HCT116 (cell line): ENCODE data around the gene SH3D21.

Experiments
- CEBPB ChIP-seq: IDR thresholded peaks from 2 replicates; pipeline ENCODE4 v1.6.1; 2012; ENCODE audit warnings: low read depth
- CTCF ChIP-seq, 3 experiments: fragments of 200-600 bp in 1 of 3; sonication (generic) in 1 of 3; IDR thresholded peaks in 2 of 3; conservative IDR thresholded peaks in 1 of 3; 2 replicates each; pipeline ENCODE4 v1.5.1; 2012 to 2017; ENCODE audit warnings: low read depth in 2 of 3, low read length in 2 of 3, antibody characterized with exemption in 1 of 3, borderline replicate concordance in 1 of 3, control low read depth in 1 of 3, mild to moderate bottlenecking in 1 of 3, mixed read lengths in 1 of 3, mixed run types in 1 of 3, moderate library complexity in 1 of 3; ENCODE audit not compliant: insufficient read depth in 1 of 3
- EGR1 ChIP-seq: IDR thresholded peaks from 2 replicates; pipeline ENCODE4 v1.6.1; 2012; ENCODE audit warnings: low read depth
- EZH2 ChIP-seq: fragments of 200-600 bp; sonication (generic); IDR thresholded peaks from 2 replicates; pipeline ENCODE4 v1.6.1; 2017; ENCODE audit warnings: antibody characterized with exemption, mixed run types
- EZH2phosphoT487 ChIP-seq: fragments of 200-600 bp; IDR thresholded peaks from 2 replicates; pipeline ENCODE4 v1.6.1; 2018; ENCODE audit warnings: antibody characterized with exemption, borderline replicate concordance
- JUND ChIP-seq: IDR thresholded peaks from 2 replicates; pipeline ENCODE4 v1.6.1; 2012
- MAX ChIP-seq: IDR thresholded peaks from 2 replicates; pipeline ENCODE4 v1.6.1; 2012
- POLR2A ChIP-seq: IDR thresholded peaks from 2 replicates; pipeline ENCODE4 v1.7.0; 2011; ENCODE audit warnings: borderline replicate concordance; ENCODE audit not compliant: insufficient read depth, insufficient read length; ENCODE audit errors: extremely low read depth
- REST ChIP-seq: IDR thresholded peaks from 2 replicates; pipeline ENCODE4 v1.6.1; 2012; ENCODE audit warnings: low read depth
- SIN3A ChIP-seq: IDR thresholded peaks from 2 replicates; pipeline ENCODE4 v1.6.1; 2012; ENCODE audit warnings: low read depth
- SP1 ChIP-seq: IDR thresholded peaks from 2 replicates; pipeline ENCODE4 v1.6.1; 2012; ENCODE audit warnings: low read depth
- TCF7L2 ChIP-seq: IDR thresholded peaks from 2 replicates; pipeline ENCODE4 v1.7.0; 2011; ENCODE audit warnings: borderline replicate concordance, inconsistent platforms; ENCODE audit not compliant: insufficient read depth, insufficient read length; ENCODE audit errors: extremely low read depth
- ZNF274 ChIP-seq: fragments of 200-500 bp; sonication (Bioruptor generic); IDR thresholded peaks from 2 replicates; pipeline ENCODE4 v1.6.1; 2014; ENCODE audit warnings: mild to moderate bottlenecking, low read depth, low read length, inconsistent platforms

- TF ChIP-seq POLR2A, result no peak
- peak; percentile 68 to 84 (median 82); a peak in 5 of 6 replicates for TF ChIP-seq CTCF (IDR thresholded peaks at IDR 0.05 in 2 of 3, conservative IDR thresholded peaks at IDR 0.05 in 1 of 3; ENCODE audit: borderline replicate concordance in 1 of 3, insufficient read depth in 1 of 3, low read depth in 2 of 3, low read length in 2 of 3)
- no peak for TF ChIP-seq EZH2
- no peak for TF ChIP-seq REST
- no peak for TF ChIP-seq SIN3A
- no peak for TF ChIP-seq MAX
- no peak for TF ChIP-seq EGR1
- TF ChIP-seq EZH2phosphoT487, result no peak
- TF ChIP-seq JUND, result no peak
- no peak for TF ChIP-seq TCF7L2
- TF ChIP-seq ZNF274, result no peak
- TF ChIP-seq SP1, result no peak
- no peak for TF ChIP-seq CEBPB
Observed at GRCh38 chr1:36285443-36286101, 20.6 kb upstream of the SH3D21 start.
